ENCODE results near the gene KIAA1328.

DNA sequence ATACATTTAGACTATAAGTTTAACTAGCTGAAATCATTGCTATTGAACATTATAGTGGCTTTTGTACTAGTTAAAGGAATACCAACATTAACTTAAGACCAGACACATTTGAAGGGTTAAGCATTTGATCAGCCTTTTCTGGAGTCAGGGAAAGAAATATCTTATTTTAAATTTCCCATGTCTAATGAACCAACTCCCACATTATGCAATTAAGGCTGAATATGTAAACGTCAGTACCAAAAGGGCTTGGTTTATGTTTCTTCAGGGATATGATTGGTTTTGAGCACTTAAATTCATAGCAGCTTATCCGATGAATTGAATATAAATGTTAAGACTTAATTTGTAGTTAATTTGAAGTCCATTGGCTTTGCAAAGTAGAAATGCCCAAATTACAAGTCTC is 344.5 kb downstream of the KIAA1328 start:
- TF ChIP-seq POLR2A (IDR thresholded peaks at IDR 0.05; ENCODE audit: low read length) (no peak), GATA1 (IDR thresholded peaks at IDR 0.05; ENCODE audit: low read depth, low read length) (no peak)

Data from erythroblast (primary cell).